Measurements from ENCODE around the gene UNC13C.

DNA sequence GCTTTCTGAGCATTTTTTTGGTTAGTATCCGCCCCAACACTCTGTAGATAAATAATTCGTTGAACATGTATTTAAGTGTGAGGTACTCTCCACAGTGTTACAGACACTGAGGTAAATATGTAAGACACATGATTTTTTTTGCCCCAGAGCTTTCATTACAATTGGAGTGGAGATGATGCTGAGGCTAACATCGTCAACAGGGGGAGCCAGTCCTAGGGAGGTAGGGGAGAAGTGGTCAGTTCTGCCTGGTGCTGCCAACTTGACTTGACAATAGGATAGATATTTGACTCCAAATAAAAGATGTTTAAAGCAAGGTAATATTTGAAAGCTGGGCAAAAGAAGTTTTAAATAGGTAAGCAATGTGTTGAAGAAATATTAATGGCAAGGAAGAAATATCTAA is 295.7 kb downstream of the UNC13C start:
- TF ChIP-seq, protein P1, sequence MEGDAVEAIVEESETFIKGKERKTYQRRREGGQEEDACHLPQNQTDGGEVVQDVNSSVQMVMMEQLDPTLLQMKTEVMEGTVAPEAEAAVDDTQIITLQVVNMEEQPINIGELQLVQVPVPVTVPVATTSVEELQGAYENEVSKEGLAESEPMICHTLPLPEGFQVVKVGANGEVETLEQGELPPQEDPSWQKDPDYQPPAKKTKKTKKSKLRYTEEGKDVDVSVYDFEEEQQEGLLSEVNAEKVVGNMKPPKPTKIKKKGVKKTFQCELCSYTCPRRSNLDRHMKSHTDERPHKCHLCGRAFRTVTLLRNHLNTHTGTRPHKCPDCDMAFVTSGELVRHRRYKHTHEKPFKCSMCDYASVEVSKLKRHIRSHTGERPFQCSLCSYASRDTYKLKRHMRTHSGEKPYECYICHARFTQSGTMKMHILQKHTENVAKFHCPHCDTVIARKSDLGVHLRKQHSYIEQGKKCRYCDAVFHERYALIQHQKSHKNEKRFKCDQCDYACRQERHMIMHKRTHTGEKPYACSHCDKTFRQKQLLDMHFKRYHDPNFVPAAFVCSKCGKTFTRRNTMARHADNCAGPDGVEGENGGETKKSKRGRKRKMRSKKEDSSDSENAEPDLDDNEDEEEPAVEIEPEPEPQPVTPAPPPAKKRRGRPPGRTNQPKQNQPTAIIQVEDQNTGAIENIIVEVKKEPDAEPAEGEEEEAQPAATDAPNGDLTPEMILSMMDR (IDR thresholded peaks at IDR 0.05; ENCODE audit: insufficient read depth, low read depth, low read length) = no peak
- no peak for TF ChIP-seq EZH2 (IDR thresholded peaks at IDR 0.05; ENCODE audit: insufficient read depth, low read length)

Measured in astrocyte (in vitro differentiated cells and primary cell).